GM12878 (cell line): ENCODE data around the gene ADGRF4. TPM values are rescaled to one million over a fixed set of nuclear protein-coding genes. Genes with fewer than 3 reads are reported as not detected.

ENCODE experiments used
- ATAC-seq: fragments of 200-7000 bp; cut with Tn5 transposase; 3 replicates; pipeline ENCODE4 v1.9.1; 2020; ENCODE audit warnings: mild to moderate bottlenecking, moderate library complexity
- BruUV-seq: library from RNA; stranded (reverse); fragments of 400-500 nt; replicated peaks from 2 replicates; lab custom pipeline; 2021; lab: Mats Ljungman, UMichigan
- CTCF ChIA-PET: fragments of 300-600 bp; sonication (Branson Sonifier 250); formaldehyde crosslinking; extraction: SDS; loops from one replicate; lab custom pipeline; 2021; ENCODE audit warnings: inconsistent platforms; lab: Yijun Ruan, JAX
- POLR2A ChIA-PET: fragments of 350-600 bp; formaldehyde crosslinking; extraction: SDS; loops from one replicate; lab custom pipeline; 2021; ENCODE audit warnings: inconsistent platforms; lab: Charles Lee
- RAD21 ChIA-PET: fragments of 300-600 bp; sonication (Branson Sonifier 250); formaldehyde crosslinking; loops from one replicate; lab custom pipeline; 2023; ENCODE audit warnings: antibody characterized with exemption; ENCODE audit not compliant: unreplicated experiment; lab: Charles Lee
- SMC1A ChIA-PET: fragments of 300-600 bp; sonication (Branson Sonifier 250); formaldehyde crosslinking; loops from one replicate; lab custom pipeline; 2023; ENCODE audit not compliant: unreplicated experiment, uncharacterized antibody; lab: Charles Lee
- DNase-seq: peaks from one replicate; pipeline ENCODE4 v3.0.0-alpha.2; 2011; ENCODE audit warnings: low read depth, low spot score
- FAIRE-seq: peaks from 3 replicates; lab custom pipeline; 2011; peaks lifted over from hg19 to GRCh38; lab: Jason Lieb, UNC
- H2AFZ ChIP-seq: 2 replicates; pipeline ENCODE4 v1.6.0; 2011; ENCODE audit warnings: low read depth, low read length, control low read depth; ENCODE audit not compliant: control insufficient read depth
- H3K27ac ChIP-seq: 2 replicates; pipeline ENCODE4 v1.5.1; 2011; ENCODE audit warnings: control low read depth; ENCODE audit not compliant: control insufficient read depth, insufficient read depth
- H3K27me3 ChIP-seq, 2 experiments: replicated peaks in 1 of 2; 2 replicates each; pipeline versions ENCODE4 v1.6.0 to v1.6.1; 2011; ENCODE audit warnings: low read length in 1 of 2; ENCODE audit not compliant: control insufficient read depth in 2 of 2, insufficient read depth in 2 of 2
- H3K36me3 ChIP-seq, 2 experiments: 2 replicates each; pipeline ENCODE4 v1.5.1; 2011; ENCODE audit warnings: low read length in 1 of 2; ENCODE audit not compliant: control insufficient read depth in 2 of 2, insufficient read depth in 2 of 2
- H3K4me1 ChIP-seq: 2 replicates; pipeline ENCODE4 v1.6.1; 2011; ENCODE audit warnings: mild to moderate bottlenecking, low read length, moderate library complexity, mixed read lengths; ENCODE audit not compliant: control insufficient read depth, insufficient read depth
- H3K4me2 ChIP-seq: 2 replicates; pipeline ENCODE4 v1.6.0; 2011; ENCODE audit warnings: control low read depth; ENCODE audit not compliant: control insufficient read depth, insufficient read depth
- H3K4me3 ChIP-seq: fragments of 200-600 bp; sonication (generic); 2 replicates; pipeline ENCODE4 v1.5.1; 2016
- H3K79me2 ChIP-seq: 2 replicates; pipeline ENCODE4 v1.6.0; 2011; ENCODE audit warnings: low read length; ENCODE audit not compliant: control insufficient read depth, insufficient read depth
- H3K9ac ChIP-seq: 2 replicates; pipeline ENCODE4 v1.8.0; 2011; ENCODE audit warnings: low read length, control low read depth, mixed read lengths; ENCODE audit not compliant: control insufficient read depth, insufficient read depth
- H3K9me3 ChIP-seq: replicated peaks from 3 replicates; pipeline ENCODE4 v1.5.1; 2011; ENCODE audit warnings: mild to moderate bottlenecking, low read length; ENCODE audit not compliant: control insufficient read depth, insufficient read depth
- H4K20me1 ChIP-seq: 2 replicates; pipeline ENCODE4 v1.6.0; 2011; ENCODE audit not compliant: control insufficient read depth, insufficient read depth
- CEBPB ChIP-seq, 2 experiments: fragments of 150-350 bp in 1 of 2; IDR thresholded peaks; 2 replicates each; pipeline ENCODE4 v1.6.1; 2012 to 2014; ENCODE audit warnings: low read depth in 2 of 2, low read length in 2 of 2, borderline replicate concordance in 1 of 2, inconsistent platforms in 1 of 2
- E2F8 ChIP-seq: fragments of 450-650 bp; IDR thresholded peaks from 2 replicates; pipeline ENCODE4 v1.6.1; 2018; ENCODE audit warnings: mild to moderate bottlenecking, low read depth, moderate library complexity; ENCODE audit not compliant: partially characterized antibody
- E4F1 ChIP-seq: fragments of 450-650 bp; IDR thresholded peaks from 2 replicates; pipeline ENCODE4 v1.6.1; 2018; ENCODE audit warnings: borderline replicate concordance, mild to moderate bottlenecking; ENCODE audit not compliant: partially characterized antibody
- EZH2 ChIP-seq: IDR thresholded peaks from 2 replicates; pipeline ENCODE4 v1.6.1; 2012; ENCODE audit warnings: low read depth, mild to moderate bottlenecking, control low read depth, inconsistent platforms, low read length, borderline replicate concordance; ENCODE audit not compliant: control insufficient read depth
- GATAD2B ChIP-seq: fragments of 450-650 bp; conservative IDR thresholded peaks from 2 replicates; pipeline ENCODE4 v1.6.1; 2017; ENCODE audit warnings: low read depth, mild to moderate bottlenecking, moderate library complexity
- MEF2B ChIP-seq: fragments of 450-650 bp; IDR thresholded peaks from 2 replicates; pipeline ENCODE4 v1.6.1; 2018; ENCODE audit warnings: mild to moderate bottlenecking, moderate library complexity; ENCODE audit not compliant: partially characterized antibody, poor library complexity, severe bottlenecking
- PAX8 ChIP-seq: fragments of 450-650 bp; IDR thresholded peaks from 2 replicates; pipeline ENCODE4 v1.6.1; 2017; ENCODE audit warnings: mild to moderate bottlenecking, moderate library complexity
- PML ChIP-seq: IDR thresholded peaks from 2 replicates; pipeline ENCODE4 v1.6.1; 2012; ENCODE audit warnings: low read length, inconsistent platforms
- POLR2AphosphoS5 ChIP-seq: IDR thresholded peaks from 2 replicates; pipeline ENCODE4 v1.6.1; 2011; ENCODE audit warnings: mild to moderate bottlenecking, low read length, inconsistent platforms
- RCOR1 ChIP-seq: conservative IDR thresholded peaks from 2 replicates; pipeline ENCODE4 v1.6.1; 2012; ENCODE audit warnings: low read depth, low read length, improper control_type of control experiment
- TARDBP ChIP-seq: IDR thresholded peaks from 2 replicates; pipeline ENCODE4 v1.6.1; 2016; ENCODE audit warnings: borderline replicate concordance
- TCF12 ChIP-seq: IDR thresholded peaks from 2 replicates; pipeline ENCODE4 v1.6.1; 2011; ENCODE audit warnings: low read depth, mild to moderate bottlenecking, low read length
- ZNF274 ChIP-seq: IDR thresholded peaks from one replicate; pipeline ENCODE4 v1.8.0; 2011; ENCODE audit not compliant: insufficient read length, insufficient read depth
- ZZZ3 ChIP-seq: IDR thresholded peaks from 2 replicates; pipeline ENCODE4 v1.6.1; 2011; ENCODE audit warnings: low read depth; ENCODE audit not compliant: control insufficient read depth, insufficient read length
- WGBS: methylation state at CpG from one replicate; pipeline ENCODE4 v1.1.6; 2016; ENCODE audit warnings: low lambda C conversion rate; ENCODE audit not compliant: insufficient replicate concordance, insufficient coverage; ENCODE audit errors: missing lambda C conversion rate; 5-methylcytosine and 5-hydroxymethylcytosine counted together
- in situ Hi-C: fragments of 300-500 bp; cut with MboI; formaldehyde crosslinking; loops from 9 replicates; pipeline ENCODE4 v1.14.3; 2018; ENCODE audit warnings: mixed read lengths
- intact Hi-C: fragments of 100-400 bp; cut with micrococcal nuclease; formaldehyde crosslinking; loops from one replicate; pipeline ENCODE4 v1.14.2; 2022; ENCODE audit not compliant: unreplicated experiment
- polyA plus RNA-seq, 11 experiments: library from polyadenylated mRNA; depleted of rRNA in 4 of 11; unstranded in 6 of 11; stranded (reverse) in 5 of 11; fragments of >200 nt; fragmentation: Nextera tagmentation in 4 of 11; fragmentation: Illumina TruSeq in 1 of 11; extraction: Ambion mirVana in 4 of 11; extraction: Trizol in 1 of 11; gene quantifications; 1 replicate in 1 of 11; 2 replicates in 10 of 11; pipeline versions ENCODE4 v1.2.1 to v1.2.3, GENCODE V29; 2011 to 2016; ENCODE audit warnings: inconsistent platforms in 2 of 11, missing spikeins in 2 of 11, low read depth in 1 of 11
- total RNA-seq, 4 experiments: library from RNA; depleted of rRNA in 3 of 4; stranded (reverse); fragments of >200 nt in 3 of 4; fragmentation: Illumina TruSeq in 1 of 4; extraction: Trizol in 1 of 4; gene quantifications; 2 replicates each; pipeline versions ENCODE4 v1.2.1 to v1.2.3, GENCODE V29; 2013 to 2021
- TF ChIP-seq, protein P1 (sequence below): IDR thresholded peaks from 2 replicates; pipeline ENCODE4 v1.6.1; 2012; ENCODE audit warnings: low read depth, low read length, improper control_type of control experiment

Gene ADGRF4
- total and polyA plus RNA-seq, 10 of the 15 experiments (the other 5 are each of a cell fraction or from before 2014, with no cell fraction given) = 0.04 to 0.12 (median 0.06) TPM; not detected in 5

DNA sequence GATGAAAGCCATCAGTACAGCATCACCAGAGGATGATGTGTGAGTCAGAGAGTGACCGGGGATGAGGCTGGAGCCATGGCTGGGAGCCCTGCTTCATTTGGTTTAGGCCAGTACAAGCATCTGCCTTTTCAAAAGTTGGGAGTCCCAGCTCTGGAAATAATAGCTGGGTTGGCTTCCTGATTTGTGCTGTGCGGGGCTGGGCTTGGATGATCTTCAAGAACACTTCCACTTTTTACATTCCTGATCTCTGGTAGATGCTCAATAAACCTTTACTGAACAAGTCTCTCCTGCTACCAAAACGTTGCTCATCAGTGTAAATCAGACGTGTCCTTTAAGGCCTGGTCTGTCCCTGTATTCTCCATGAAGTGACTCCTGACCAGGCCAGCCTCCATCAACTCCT is 44.1 kb upstream of the ADGRF4 start:
- SMC1A ChIA-PET = no interaction called here
- 42% methylated on average over 4 of the region's 4 CpGs for WGBS
- intact Hi-C loops = no loop called here
- no peak for FAIRE-seq
- H3K36me3 ChIP-seq = no peaks in the 10 kb centered on the region
- no peak overlapping the region for H2AFZ ChIP-seq
- ATAC-seq = no peak
- CTCF ChIA-PET = interaction anchor here (1.1 to 1.7 kb wide), 2 partner anchors 19 to 23 kb away, joined by 3 to 4 read pairs; no protein-coding TSS in a partner anchor
- no peaks in the 10 kb centered on the region for H3K27me3 ChIP-seq
- no peak overlapping the region for H3K27ac ChIP-seq
- BruUV-seq = no TSS peak
- in situ Hi-C loops = no loop called here
- POLR2A ChIA-PET = no interaction called here
- H3K79me2 ChIP-seq = no peaks in the 10 kb centered on the region
- no peaks in the 10 kb centered on the region for H3K9me3 ChIP-seq
- no peak overlapping the region for H3K9ac ChIP-seq
- RAD21 ChIA-PET = no interaction called here
- no peak overlapping the region for H3K4me3 ChIP-seq
- H3K4me2 ChIP-seq = no peak overlapping the region
- TF ChIP-seq TCF12 = no peak
- TF ChIP-seq POLR2AphosphoS5 = no peak
- TF ChIP-seq, protein P1, sequence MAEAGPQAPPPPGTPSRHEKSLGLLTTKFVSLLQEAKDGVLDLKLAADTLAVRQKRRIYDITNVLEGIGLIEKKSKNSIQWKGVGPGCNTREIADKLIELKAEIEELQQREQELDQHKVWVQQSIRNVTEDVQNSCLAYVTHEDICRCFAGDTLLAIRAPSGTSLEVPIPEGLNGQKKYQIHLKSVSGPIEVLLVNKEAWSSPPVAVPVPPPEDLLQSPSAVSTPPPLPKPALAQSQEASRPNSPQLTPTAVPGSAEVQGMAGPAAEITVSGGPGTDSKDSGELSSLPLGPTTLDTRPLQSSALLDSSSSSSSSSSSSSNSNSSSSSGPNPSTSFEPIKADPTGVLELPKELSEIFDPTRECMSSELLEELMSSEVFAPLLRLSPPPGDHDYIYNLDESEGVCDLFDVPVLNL = no peak
- no peak for TF ChIP-seq EZH2
- no peak for TF ChIP-seq MEF2B
- TF ChIP-seq CEBPB (IDR thresholded peaks at IDR 0.05; ENCODE audit: borderline replicate concordance in 1 of 2, low read depth in 2 of 2, low read length in 2 of 2) = no peak
- TF ChIP-seq ZNF274 = no peak
- TF ChIP-seq GATAD2B = no peak
- no peak for TF ChIP-seq TARDBP
- TF ChIP-seq RCOR1 = no peak
- no peak for TF ChIP-seq E2F8
- TF ChIP-seq PAX8 = no peak
- no peak for TF ChIP-seq ZZZ3
- TF ChIP-seq PML = no peak
- TF ChIP-seq E4F1 = no peak
- DNase-seq = no peak
- no peaks in the 10 kb centered on the region for H4K20me1 ChIP-seq
- peaks cover 4% of the 10 kb centered on the region for H3K4me1 ChIP-seq
